Testis (tissue), 3 donors: ENCODE measurements around the gene SLC2A3. TPM values are rescaled to one million over a fixed set of nuclear protein-coding genes. Genes with fewer than 3 reads are reported as not detected.
"Not testable (repeated sequence)": the region's sequence is repeated elsewhere in the genome, so short reads cannot be mapped to it uniquely, and the experiment has no call there.

ENCODE experiments used
- DNase-seq: peaks from one replicate; pipeline ENCODE4 v3.0.0-alpha.2; 2019
- H3K27ac ChIP-seq, 2 donors: fragments of 200-600 bp; sonication (generic); one replicate each; pipeline ENCODE4 v1.5.1; 2019
- H3K27me3 ChIP-seq: fragments of 200-600 bp; sonication (generic); one replicate; pipeline ENCODE4 v1.5.1; 2019
- H3K36me3 ChIP-seq: fragments of 200-600 bp; sonication (generic); one replicate; pipeline ENCODE4 v1.5.1; 2017; ENCODE audit warnings: low read depth; ENCODE audit errors: missing control alignments
- H3K4me1 ChIP-seq: fragments of 200-600 bp; sonication (generic); one replicate; pipeline ENCODE4 v1.5.1; 2019
- H3K4me3 ChIP-seq, 2 donors: fragments of 200-600 bp; sonication (generic); one replicate each; pipeline ENCODE4 v1.5.1; 2017 to 2019
- H3K9me3 ChIP-seq: fragments of 200-600 bp; sonication (generic); one replicate; pipeline ENCODE4 v1.5.1; 2017
- POLR2A ChIP-seq: fragments of 450-650 bp; IDR thresholded peaks from one replicate; pipeline ENCODE4 v1.6.1; 2017; ENCODE audit warnings: antibody characterized with exemption, mild to moderate bottlenecking, moderate library complexity
- WGBS, 2 donors: methylation state at CpG; one replicate each; pipeline ENCODE4 v1.1.5; 2018; 5-methylcytosine and 5-hydroxymethylcytosine counted together
- intact Hi-C: fragments of 100-400 bp; cut with DNase I; formaldehyde crosslinking; loops from one replicate; pipeline ENCODE4 v1.15.1; 2023; ENCODE audit warnings: low total_unique reads
- polyA plus RNA-seq: library from polyadenylated mRNA; stranded (reverse); fragments of 350-450 nt; fragmentation: Illumina TruSeq; extraction: RNeasy Lipid Tissue Mini Kit (QIAGEN cat#74804); gene quantifications from one replicate; pipeline ENCODE4 v1.2.3, GENCODE V29; 2014; ENCODE audit warnings: low read depth, low replicate concordance; ENCODE audit not compliant: insufficient read depth
- total RNA-seq, 2 donors: library from RNA; depleted of rRNA; stranded (reverse); fragments of >200 nt; gene quantifications; one replicate each; pipeline ENCODE4 v1.2.3, GENCODE V29; 2016
- TF ChIP-seq, protein P1 (sequence below), 3 experiments: fragments of 450-650 bp in 2 of 3; fragments of 200-600 bp in 1 of 3; sonication (generic) in 1 of 3; IDR thresholded peaks; one replicate each; pipeline ENCODE4 v1.5.1; 2016 to 2019; ENCODE audit warnings: antibody characterized with exemption in 3 of 3, mild to moderate bottlenecking in 2 of 3, moderate library complexity in 1 of 3

Gene SLC2A3
- total and polyA plus RNA-seq, 3 donors from 2014 or later = 11.0 to 25.7 (median 22.3) TPM

DNA sequence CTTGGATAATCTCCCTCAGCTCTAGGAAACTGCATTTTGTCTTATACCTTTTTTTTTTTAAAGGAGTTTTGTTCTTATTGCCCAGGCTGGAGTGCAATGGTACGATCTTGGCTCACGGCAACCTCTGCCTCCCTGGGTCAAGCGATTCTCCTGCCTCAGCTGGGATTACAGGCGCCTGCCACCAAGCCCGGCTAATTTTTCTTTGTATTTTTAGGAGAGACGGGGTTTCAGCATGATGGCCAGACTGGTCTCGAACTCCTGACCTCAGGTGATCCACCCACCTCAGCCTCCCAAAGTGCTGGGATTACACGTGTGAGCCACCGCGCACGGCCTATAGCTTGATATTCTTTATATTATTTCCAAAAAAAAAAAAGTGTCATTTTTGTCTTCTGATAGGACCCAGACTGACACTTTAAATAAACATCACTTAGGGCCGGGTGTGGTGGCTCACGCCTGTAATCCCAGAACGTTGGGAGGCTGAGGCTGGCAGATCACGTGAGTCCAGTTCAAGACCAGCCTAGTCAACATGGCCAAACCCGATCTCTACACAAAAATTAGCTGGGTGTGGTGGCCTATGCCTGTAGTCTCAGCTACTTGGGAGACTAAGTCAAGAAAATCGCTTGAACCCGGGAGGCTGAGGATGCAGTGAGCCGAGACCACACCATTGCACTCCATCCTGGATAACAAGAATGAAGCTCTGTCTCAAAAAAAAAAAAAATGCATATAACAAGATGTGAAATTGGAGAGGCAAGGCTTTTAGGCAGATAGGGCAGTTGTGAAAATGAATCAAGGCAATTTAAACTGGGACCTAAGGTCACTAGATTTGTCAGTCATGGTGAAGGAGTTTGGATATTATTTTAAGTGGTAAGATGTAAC lies 18.4 kb downstream of the SLC2A3 start:
- 90 to 91% methylated on average over 19 of the region's 19 CpGs for WGBS, 2 donors
- TF ChIP-seq, protein P1, sequence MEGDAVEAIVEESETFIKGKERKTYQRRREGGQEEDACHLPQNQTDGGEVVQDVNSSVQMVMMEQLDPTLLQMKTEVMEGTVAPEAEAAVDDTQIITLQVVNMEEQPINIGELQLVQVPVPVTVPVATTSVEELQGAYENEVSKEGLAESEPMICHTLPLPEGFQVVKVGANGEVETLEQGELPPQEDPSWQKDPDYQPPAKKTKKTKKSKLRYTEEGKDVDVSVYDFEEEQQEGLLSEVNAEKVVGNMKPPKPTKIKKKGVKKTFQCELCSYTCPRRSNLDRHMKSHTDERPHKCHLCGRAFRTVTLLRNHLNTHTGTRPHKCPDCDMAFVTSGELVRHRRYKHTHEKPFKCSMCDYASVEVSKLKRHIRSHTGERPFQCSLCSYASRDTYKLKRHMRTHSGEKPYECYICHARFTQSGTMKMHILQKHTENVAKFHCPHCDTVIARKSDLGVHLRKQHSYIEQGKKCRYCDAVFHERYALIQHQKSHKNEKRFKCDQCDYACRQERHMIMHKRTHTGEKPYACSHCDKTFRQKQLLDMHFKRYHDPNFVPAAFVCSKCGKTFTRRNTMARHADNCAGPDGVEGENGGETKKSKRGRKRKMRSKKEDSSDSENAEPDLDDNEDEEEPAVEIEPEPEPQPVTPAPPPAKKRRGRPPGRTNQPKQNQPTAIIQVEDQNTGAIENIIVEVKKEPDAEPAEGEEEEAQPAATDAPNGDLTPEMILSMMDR (IDR thresholded peaks at IDR 0.05) = no peak
- TF ChIP-seq POLR2A = no peak

DNA sequence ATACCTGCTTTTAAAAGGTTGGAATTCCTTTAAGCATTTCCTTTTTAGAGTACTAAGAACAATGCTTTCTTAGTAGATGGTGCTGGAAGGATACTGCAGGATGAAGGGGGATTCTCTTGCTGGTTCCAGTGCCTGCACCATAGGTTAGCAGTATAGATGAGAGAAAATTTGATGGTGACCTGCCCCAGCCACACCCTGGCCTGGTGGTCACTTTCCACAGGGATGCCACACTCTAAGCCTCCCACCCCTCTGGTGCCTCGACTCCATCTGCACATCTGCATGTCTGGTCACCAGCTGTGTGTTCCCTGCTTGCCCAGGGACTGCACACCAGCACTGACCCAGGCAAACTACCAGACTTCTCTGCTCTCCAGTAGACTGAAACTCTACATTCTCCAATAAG lies 19.1 kb downstream of the SLC2A3 start:
- no peaks in the 10 kb centered on the region for H3K27me3 ChIP-seq

More for the DNA sequence above, 18.4 kb downstream of the SLC2A3 start:
- Histone ChIP-seq H3K4me3 (no peak overlapping the region), H3K36me3 (no peaks in the 10 kb centered on the region), H3K4me1 (no peaks in the 10 kb centered on the region), H3K9me3 (no peaks in the 10 kb centered on the region), H3K27ac (no peak overlapping the region), H3K27me3 (no peaks in the 10 kb centered on the region)
- intact Hi-C loops = no loop called here
- DNase-seq = no peak

DNA sequence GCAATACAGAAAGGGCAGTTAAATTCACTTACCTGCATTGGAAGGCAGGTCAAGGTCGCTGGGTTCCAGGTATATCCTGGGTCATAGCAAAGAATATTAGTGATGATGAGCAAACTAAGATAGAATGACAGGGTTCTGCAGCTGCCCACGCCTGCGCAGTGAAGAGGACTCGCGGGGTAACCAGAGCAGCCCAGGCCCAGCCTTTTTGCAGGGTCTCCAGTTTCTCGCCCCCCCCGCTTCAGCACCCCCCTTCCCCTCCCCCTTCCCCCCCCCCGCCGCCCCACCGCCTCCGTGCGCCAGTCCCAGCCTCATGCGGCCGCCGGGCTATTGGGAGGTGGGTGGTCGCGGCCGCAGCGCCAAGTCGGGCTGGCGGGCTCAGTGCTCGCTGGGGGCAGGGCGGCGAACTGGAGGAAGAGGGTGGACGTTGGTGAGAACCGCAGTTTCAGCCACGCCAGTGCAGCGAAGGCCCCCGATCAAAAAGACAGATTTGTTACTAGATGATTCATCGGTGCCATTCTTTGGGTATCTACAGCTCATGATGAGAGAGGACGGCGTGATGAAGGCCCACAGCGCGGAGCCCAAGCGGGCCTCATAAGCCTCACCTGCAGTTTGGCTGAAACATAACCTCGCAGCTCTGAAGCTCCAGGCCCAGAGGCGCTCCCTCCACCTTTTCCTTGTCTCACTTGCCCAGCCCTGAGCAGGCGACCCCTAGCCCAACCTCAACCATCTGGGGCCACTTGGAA lies 20.2 kb downstream of the SLC2A3 start:
- intact Hi-C loops = no loop called here
- H3K4me3 ChIP-seq = peak overlapping the region in 1 of 2 donors; percentile 27
- H3K4me1 ChIP-seq = no peaks in the 10 kb centered on the region
- no peaks in the 10 kb centered on the region for H3K9me3 ChIP-seq
- TF ChIP-seq POLR2A = no peak
- TF ChIP-seq, protein P1 (IDR thresholded peaks at IDR 0.05) = no peak
- DNase-seq = no peak
- no peaks in the 10 kb centered on the region for H3K36me3 ChIP-seq
- H3K27me3 ChIP-seq = no peaks in the 10 kb centered on the region
- no peak overlapping the region for H3K27ac ChIP-seq
- WGBS, 2 donors = 21 to 38% methylated on average over 21 to 38 of the region's 38 CpGs

More for the DNA sequence above, 19.1 kb downstream of the SLC2A3 start:
- no peak for TF ChIP-seq POLR2A
- TF ChIP-seq, protein P1 (IDR thresholded peaks at IDR 0.05) = no peak
- H3K4me1 ChIP-seq = no peaks in the 10 kb centered on the region
- no peaks in the 10 kb centered on the region for H3K36me3 ChIP-seq
- WGBS, 2 donors = 50 to 63% methylated on average over 1 of the region's 1 CpG
- intact Hi-C loops = no loop called here
- no peak for DNase-seq
- no peaks in the 10 kb centered on the region for H3K9me3 ChIP-seq
- H3K4me3 ChIP-seq = no peak overlapping the region
- no peak overlapping the region for H3K27ac ChIP-seq

DNA sequence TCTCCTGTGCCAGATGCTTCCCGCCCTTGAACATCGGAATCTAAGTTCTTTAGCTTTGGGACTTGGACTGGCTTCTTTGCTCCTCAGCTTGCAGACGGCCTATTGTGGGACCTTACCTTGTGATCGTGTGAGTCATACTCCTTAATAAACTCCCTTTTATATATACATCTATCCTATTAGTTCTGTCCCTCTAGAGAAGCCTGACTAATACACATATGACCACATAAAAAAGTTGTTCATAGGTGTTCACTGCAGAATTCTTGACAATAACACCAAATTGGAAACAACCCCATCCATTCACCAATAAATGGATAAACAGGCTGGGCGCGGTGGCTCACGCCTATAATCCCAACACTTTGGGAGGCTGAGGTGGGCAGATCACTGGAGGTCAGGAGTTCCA lies 25.9 kb downstream of the SLC2A3 start:
- not testable (repeated sequence) for H3K9me3 ChIP-seq, H3K27me3 ChIP-seq, DNase-seq

DNA sequence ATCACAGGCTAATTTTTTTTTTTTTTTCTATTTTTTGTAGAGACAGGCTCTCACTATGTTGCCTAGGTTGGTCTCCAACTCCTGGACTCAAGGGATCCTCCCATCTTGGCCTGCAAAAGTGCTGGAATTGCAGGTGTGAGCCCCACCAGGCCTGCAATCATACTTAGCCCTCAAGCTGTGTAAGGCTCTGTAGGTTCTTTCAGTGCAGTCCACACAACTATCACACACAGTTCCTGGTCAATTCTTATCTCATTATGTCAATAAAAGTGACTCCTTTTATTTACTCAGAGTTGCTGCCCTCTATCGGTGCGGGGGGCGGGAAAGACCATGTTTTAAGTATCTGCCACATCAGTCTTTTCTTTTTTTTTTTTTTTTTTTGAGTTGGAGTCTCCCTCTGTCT lies 29.0 kb downstream of the SLC2A3 start:
- intact Hi-C loops = no loop called here
- no peaks in the 10 kb centered on the region for H3K4me1 ChIP-seq
- WGBS, 2 donors = 66 to 68% methylated on average over 3 of the region's 3 CpGs
- no peaks in the 10 kb centered on the region for H3K27me3 ChIP-seq
- H3K4me3 ChIP-seq = no peak overlapping the region
- H3K36me3 ChIP-seq = no peaks in the 10 kb centered on the region
- no peaks in the 10 kb centered on the region for H3K9me3 ChIP-seq
- TF ChIP-seq, protein P1 (IDR thresholded peaks at IDR 0.05) = no peak
- no peak for TF ChIP-seq POLR2A
- peak; percentile 22 for DNase-seq
- no peak overlapping the region for H3K27ac ChIP-seq

More for the DNA sequence above, 25.9 kb downstream of the SLC2A3 start:
- intact Hi-C loops, H3K4me1 ChIP-seq, H3K36me3 ChIP-seq, H3K27ac ChIP-seq, H3K4me3 ChIP-seq: not testable (repeated sequence)
- WGBS, 2 donors = 80 to 82% methylated on average over 7 of the region's 7 CpGs

DNA sequence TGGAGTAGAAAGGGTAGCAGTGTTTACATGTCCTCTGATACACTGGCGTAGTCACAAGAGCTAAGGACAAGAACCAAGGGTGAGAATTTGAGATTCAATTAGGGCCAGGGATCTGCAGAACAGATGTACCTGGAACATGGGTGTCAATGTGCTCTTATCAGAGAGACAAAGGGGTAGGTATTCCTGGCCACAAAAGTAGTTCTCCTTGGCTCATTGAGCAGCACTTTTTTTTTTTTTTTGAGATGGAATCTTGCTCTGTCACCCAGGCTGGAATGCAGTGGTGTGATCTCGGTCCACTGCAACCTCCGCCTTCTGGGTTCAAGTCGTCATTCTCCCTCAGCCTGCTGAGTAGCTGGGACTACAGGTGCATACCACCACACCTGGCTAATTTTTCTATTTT lies 29.7 kb downstream of the SLC2A3 start:
- H3K27me3 ChIP-seq, intact Hi-C loops, H3K9me3 ChIP-seq, H3K4me3 ChIP-seq, DNase-seq, H3K36me3 ChIP-seq, H3K27ac ChIP-seq, H3K4me1 ChIP-seq: not testable (repeated sequence)
- 88 to 93% methylated on average over 4 of the region's 4 CpGs for WGBS, 2 donors

DNA sequence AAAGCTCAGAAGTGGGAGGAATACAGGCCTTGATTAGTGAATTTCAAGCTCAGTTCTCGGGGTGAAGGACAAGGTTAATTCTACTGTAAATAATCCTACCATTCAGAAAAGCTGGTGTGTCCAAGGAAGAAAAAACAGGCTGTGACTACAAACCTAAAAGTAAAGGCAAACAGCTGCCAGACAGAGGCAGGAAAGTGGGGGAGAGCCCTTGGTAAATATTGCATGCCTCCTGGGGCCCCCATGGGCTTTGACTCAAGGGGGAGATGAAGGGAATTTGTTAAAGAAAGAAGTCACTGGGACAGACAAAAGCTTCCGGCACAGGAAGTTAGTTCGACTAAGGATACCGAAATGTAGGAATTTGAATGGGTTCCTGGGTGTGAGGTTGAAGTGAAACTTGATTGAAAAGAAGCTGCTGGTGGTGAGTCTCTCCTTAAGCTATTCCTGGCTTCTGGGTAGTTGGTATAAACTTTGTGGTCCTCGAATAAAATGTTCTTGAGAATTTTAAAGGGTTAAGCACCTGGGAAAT lies 30.3 kb downstream of the SLC2A3 start:
- DNase-seq, H3K4me3 ChIP-seq, H3K9me3 ChIP-seq, H3K36me3 ChIP-seq, intact Hi-C loops, H3K27me3 ChIP-seq, H3K27ac ChIP-seq, H3K4me1 ChIP-seq: not testable (repeated sequence)
- WGBS, 2 donors = 28 to 34% methylated on average over 5 of the region's 5 CpGs
